ENCODE data around the gene FAP.

Gene FAP

GRCh38 chr2:162242586-162243280 is 512 bp downstream of the FAP start:
- no peak for DNase-seq

GRCh38 chr2:162241571-162241970 is 1.7 kb downstream of the FAP start:
- DNase-seq, result no peak

DNA sequence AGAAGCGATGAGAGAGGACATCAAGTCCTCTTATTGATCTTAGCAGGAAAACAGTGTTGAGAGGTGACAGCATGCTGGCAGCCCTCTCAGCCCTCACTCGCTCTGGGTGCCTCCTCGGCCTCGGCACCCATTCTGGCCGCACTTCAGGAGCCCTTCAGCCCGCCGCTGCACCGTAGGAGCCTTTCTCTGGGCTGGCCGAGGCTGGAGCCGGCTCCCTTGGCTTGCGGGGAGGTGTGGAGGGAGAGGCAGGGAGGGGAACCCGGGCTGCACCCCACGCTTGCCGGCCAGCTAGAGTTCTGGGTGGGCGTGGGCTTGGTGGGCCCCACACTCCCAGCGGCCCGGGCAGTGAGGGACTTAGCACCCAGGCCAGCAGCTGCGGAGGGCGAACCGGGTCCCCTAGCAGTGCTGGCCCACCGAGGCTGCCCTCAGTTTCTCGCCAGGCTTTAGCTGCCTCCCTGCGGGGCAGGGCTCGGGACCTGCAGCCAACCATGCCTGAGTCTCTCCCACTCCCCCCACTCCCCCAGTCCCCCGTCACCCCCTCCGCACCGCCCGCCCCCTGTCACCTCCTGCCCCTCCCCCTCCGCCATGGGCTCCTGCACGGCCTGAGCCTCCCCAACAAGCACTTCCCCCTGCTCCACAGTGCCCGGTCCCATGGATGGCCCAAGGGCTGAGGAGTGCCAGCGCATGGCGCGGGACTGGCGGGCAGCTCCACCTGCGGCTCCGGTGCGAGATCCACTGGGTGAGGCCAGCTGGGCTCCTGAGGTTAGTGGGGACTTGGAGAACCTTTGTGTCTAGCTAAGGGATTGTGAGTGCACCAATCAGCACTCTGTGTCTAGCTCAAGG is 8.4 kb downstream of the FAP start:
- DNase-seq, result no peak

GRCh38 chr2:162233197-162233596 is 10.0 kb downstream of the FAP start:
- no peak for DNase-seq

DNA sequence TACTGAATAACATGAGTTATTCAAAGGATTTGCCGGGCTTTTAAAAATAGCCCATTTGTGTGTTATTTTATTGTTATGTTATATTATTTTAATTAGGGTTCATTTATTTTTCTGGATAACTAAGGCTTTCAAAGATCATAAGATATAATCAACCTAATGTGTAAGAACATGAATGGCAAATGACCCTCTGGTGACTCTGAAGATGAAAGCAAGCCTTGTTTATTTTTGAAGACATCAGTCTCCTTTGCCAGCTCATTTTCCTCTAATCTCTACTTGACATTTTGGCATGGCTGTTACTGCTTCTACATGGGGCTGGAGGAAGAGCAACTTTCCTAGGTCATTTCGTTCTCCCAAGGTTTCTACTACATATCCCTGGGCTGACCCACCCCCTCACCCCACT is 10.6 kb downstream of the FAP start:
- DNase-seq, result no peak

- no peak for DNase-seq
Observed at GRCh38 chr2:162232027-162232426, 11.2 kb downstream of the FAP start.

DNA sequence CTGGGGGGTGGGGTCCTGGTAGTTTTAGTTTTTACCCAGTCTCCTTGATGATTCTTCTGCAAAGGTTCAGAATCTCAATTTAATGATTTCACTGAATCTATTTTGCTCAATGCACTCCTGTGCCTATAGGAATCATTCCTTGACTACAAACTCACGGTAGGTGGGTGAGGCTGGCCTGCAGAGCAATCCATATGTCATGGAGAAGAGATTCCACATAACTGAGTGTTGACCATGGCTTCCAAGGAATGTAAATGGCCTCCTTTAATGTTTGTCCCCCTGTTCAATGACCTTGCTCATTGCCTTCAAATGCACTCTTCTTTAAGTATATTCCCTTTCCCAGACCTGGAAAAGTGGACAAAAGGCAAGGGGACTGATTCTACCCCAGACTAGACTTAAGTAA is 12.5 kb downstream of the FAP start:
- DNase-seq, result no peak

DNA sequence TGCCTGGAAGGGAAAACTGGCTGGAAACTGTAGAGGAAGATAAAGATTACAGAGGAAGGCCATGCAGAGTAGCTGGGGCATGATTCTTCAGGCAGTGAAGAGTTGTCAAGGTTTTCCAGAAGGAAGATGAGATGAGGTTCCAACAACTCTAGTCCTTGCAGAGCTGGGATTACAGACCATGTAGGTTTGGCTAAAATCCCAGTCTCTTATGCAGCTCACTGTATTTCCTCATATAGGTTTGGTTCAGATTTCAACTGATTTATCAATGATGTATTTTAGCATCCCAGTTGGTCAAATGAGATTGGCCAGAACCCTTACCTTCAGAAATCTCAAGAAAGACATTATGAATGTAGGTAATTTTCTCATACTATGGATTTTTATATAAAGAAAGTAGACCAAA is 16.4 kb downstream of the FAP start:
- no peak for DNase-seq

DNA sequence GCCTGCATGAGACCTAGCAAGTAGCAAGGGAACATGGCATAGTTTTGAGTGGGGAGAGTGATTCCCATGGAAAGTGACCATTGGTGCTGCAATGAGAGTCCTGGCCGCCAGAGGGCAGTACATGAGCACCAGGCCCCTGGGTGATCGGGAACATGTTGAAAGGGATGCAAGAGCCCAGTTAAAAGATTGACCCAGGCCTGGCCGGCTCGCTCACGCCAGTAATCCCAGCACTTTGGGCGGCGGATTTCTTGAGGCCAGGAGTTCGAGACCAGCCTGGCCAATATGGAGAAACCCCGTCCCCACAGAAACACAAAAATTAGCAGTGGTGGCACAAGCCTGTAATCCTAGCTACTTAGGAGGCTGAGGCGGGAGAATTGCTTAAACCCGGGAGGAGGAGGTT is 22.2 kb downstream of the FAP start:
- no peak for DNase-seq

DNA sequence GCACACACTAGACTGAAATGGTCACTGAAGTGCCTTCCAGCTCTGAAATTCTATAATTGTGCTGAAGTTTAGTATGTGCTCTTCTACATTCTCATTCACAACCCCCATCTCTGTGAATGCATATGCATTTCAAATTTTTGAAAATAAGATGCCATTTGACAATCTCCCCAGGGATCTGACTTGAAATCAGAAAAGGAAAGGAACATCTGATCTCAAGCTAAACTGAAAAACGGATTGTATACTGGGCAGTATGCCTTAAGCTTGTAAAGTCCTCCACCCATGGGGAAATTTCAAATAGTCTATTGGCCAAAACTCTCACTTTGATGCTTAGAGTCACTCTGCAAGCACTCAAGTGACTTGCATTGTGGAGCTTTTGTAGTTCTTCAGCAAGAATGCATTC is 22.9 kb downstream of the FAP start:
- no peak for DNase-seq

DNA sequence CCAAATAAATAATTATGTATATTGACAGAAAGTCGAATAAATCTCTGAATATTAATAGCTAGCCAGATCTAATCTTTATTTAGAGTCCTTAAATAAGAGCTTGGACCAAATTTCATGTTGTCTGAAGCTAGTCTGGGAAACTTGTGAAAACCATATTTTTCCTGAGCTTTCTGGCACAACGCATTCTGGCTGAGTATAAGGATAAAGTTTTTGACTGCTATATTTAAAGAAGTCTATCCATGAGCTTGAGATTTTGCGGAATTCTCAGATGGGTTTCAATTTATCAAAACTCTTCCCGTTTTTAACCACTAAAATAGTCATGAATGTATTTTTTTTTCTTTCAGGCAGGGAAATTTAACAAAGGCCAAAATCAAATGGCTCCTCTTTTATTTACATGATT is 23.8 kb downstream of the FAP start:
- no peak for DNase-seq

GRCh38 chr2:162217598-162217997 is 25.6 kb downstream of the FAP start:
- DNase-seq, result no peak

GRCh38 chr2:162215162-162215561 is 28.1 kb downstream of the FAP start:
- DNase-seq, result no peak

- no peak for DNase-seq
Observed at GRCh38 chr2:162212366-162212765, 30.9 kb downstream of the FAP start.

DNA sequence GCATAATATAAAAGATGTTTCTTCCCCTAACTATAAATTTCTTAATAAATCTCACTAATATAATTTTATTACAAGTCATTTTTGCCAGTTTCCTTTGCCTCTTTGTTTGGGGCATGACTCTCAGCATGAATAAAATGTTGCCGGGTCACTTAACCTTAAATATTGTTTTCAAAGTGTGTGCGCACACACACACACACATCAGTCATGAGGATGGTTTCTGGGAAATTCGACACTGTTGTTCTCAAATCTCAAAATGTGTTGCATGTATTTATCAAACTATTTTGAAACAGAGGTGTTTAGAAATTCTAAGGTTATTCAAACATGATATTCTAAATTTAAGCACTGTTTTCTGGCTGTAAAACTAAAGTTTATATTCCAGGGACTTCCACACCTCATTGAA is 31.5 kb downstream of the FAP start:
- no peak for DNase-seq

DNA sequence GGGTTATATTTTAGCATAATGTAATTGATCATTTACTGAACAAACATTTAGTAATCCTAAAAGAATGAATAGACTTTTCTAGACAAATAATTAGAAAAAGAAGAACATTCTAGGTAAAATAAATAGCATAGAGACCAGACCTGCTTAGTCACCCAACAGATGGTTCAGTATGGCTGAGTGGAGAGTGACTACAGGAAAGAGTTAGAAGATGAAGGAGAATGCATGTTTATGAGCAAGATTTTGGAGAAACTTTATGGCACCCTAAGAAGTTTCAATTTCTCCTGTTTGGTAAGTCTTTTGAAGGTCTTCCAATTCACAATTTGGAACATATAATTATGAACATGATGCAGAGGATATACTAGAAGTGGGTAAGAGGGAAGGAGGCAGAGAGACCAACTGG is 32.9 kb downstream of the FAP start:
- no peak for DNase-seq

DNA sequence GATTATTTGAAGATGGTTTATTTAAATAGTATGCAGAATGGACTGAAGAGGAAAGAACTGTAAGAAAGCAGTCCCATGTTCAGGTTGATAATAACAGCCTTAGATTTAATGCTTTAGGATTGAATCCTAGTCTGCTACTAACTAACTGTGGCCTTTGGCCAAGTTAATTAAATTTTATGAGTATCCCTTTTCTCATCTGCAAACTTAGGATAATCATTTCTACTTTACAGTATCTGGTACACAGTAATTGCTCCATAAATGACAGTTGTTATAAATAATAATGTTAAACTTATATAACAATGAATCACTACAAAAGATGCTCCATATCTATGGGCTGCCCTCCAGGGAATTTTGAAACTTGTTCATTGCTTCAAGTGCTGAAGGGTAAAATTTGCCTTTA is 41.0 kb downstream of the FAP start:
- DNase-seq, result peak; percentile 83

DNA sequence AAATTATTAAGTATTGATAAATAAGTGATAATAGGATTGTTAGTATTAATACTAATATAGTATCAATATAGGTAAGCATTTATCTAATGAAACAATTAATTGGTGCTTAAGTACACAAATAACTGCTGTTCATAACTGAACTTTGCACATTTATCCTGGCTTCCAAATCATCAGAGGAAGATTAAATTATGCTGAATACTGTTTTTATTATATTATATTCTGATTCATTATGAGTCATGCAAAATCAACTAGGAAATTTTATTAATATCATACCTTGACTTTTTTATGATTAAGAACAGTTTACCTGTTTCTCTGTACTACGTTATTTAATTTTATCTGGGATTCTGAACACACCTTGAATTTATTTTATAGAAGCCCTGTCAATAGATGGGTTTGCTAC is 42.6 kb downstream of the FAP start:
- no peak for DNase-seq

GRCh38 chr2:162199913-162200312 is 43.3 kb downstream of the FAP start:
- DNase-seq, result no peak

DNA sequence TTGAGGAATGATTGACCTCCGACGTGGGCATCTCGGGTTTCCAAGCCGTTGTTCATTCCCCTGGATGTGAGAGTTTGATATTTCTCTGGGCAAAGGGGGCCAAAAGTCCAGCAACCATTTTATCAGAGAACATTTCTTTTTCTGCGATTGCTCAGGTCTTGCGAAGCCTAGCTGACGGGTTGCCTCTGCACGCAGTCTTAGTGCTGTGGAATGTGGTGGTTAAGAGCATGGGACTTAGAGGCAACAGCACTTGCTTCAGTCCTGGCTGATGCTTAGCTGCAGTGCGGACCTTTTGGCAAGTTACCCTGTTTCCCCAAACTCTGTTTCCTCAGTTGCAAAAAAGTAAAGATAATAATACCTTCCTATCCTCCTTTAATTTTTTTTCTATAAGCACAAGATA is 45.0 kb downstream of the FAP start:
- DNase-seq, result no peak

DNA sequence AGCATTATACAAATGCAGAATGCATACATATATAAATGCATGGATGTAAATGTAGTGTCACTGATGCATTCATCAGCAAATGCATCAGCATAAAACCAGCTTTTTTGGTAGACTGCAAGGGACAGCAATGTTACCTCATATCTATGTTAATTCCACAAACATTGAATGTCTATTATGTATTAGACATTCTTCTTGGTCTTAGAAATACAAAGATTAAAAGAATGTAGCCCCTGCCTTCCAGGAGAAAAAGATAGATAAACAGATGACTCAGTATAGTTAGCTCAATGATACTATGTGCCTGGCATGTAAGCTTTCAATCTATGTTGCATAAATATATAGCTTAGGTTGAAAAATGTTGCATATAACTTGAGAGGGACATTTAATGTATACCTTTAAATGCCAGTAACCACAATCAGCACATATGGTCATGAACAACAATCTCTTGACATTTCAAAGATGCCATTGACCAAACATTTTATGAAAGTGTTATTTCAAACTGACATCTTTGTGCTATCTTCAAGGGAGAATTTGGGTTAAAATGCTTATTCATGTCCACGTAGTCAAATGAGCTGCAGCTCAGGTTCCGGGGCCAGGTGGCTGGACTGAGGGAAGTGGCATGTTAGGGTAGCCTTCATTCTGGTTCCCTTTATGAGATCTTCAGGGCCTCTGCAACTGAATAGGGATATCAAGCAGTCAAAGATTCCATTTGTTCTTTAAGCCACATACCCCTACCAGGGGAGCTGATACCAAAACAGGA is 46.0 kb downstream of the FAP start:
- DNase-seq, result no peak

- no peak for DNase-seq
Observed at GRCh38 chr2:162196638-162197037, 46.6 kb downstream of the FAP start.

GRCh38 chr2:162188451-162188850 is 54.8 kb downstream of the FAP start:
- DNase-seq, result no peak
